ENCODE results near the gene NFATC2IP. TPM values are rescaled to one million over a fixed set of nuclear protein-coding genes. Genes with fewer than 3 reads are reported as not detected.
"Not testable (repeated sequence)": the region's sequence is repeated elsewhere in the genome, so short reads cannot be mapped to it uniquely, and the experiment has no call there.

NFATC2IP gene
- total RNA-seq, 1 donor from 2014 or later: 19.2 TPM

- Histone ChIP-seq H3K27me3 (ENCODE audit: control insufficient read depth, insufficient read depth, low read length) (no peaks in the 10 kb centered on the region), H3K36me3 (ENCODE audit: control insufficient read depth, insufficient read depth, low read length) (peaks cover 23% of the 10 kb centered on the region), H3K4me3 (ENCODE audit: low read depth, low read length) (no peak overlapping the region)
- peak; percentile 90 for TF ChIP-seq CTCF (IDR thresholded peaks at IDR 0.05; ENCODE audit: insufficient read depth, low read length, severe bottlenecking)
- DNase-seq (ENCODE audit: low read depth): peak; percentile 23
- no peak for FAIRE-seq
These were observed 27.2 kb downstream of the NFATC2IP start for GRCh38 chr16:28977703-28978662.

- peaks cover 25% of the 10 kb centered on the region for H3K36me3 ChIP-seq (ENCODE audit: control insufficient read depth, insufficient read depth, low read length)
- FAIRE-seq: not testable (repeated sequence)
These were observed 29.6 kb downstream of the NFATC2IP start for GRCh38 chr16:28980330-28980729.

GRCh38 chr16:28980929-28981328, 30.2 kb downstream of the NFATC2IP start:
- FAIRE-seq (no peak), DNase-seq (ENCODE audit: low read depth) (no peak)
- peaks cover 28% of the 10 kb centered on the region for H3K36me3 ChIP-seq (ENCODE audit: control insufficient read depth, insufficient read depth, low read length)
- H3K4me3 ChIP-seq (ENCODE audit: low read depth, low read length): no peak overlapping the region
- no peak for TF ChIP-seq CTCF (IDR thresholded peaks at IDR 0.05; ENCODE audit: insufficient read depth, low read length, severe bottlenecking)
- no peaks in the 10 kb centered on the region for H3K27me3 ChIP-seq (ENCODE audit: control insufficient read depth, insufficient read depth, low read length)

More at GRCh38 chr16:28980330-28980729, 29.6 kb downstream of the NFATC2IP start:
- H3K27me3 ChIP-seq (ENCODE audit: control insufficient read depth, insufficient read depth, low read length); H3K4me3 ChIP-seq (ENCODE audit: low read depth, low read length); DNase-seq (ENCODE audit: low read depth): not testable (repeated sequence)

- Histone ChIP-seq H3K36me3 (ENCODE audit: control insufficient read depth, insufficient read depth, low read length) (peaks cover 28% of the 10 kb centered on the region), H3K4me3 (ENCODE audit: low read depth, low read length) (no peak overlapping the region), H3K27me3 (ENCODE audit: control insufficient read depth, insufficient read depth, low read length) (no peaks in the 10 kb centered on the region)
- FAIRE-seq: no peak
- TF ChIP-seq CTCF (IDR thresholded peaks at IDR 0.05; ENCODE audit: insufficient read depth, low read length, severe bottlenecking): peak; percentile 50
- no peak for DNase-seq (ENCODE audit: low read depth)
These were observed 30.8 kb downstream of the NFATC2IP start for GRCh38 chr16:28981517-28981916.

- H3K4me3 ChIP-seq (ENCODE audit: low read depth, low read length): no peak overlapping the region
- H3K27me3 ChIP-seq (ENCODE audit: control insufficient read depth, insufficient read depth, low read length): no peaks in the 10 kb centered on the region
- TF ChIP-seq CTCF (IDR thresholded peaks at IDR 0.05; ENCODE audit: insufficient read depth, low read length, severe bottlenecking): no peak
- peaks cover 29% of the 10 kb centered on the region for H3K36me3 ChIP-seq (ENCODE audit: control insufficient read depth, insufficient read depth, low read length)
- FAIRE-seq (no peak), DNase-seq (ENCODE audit: low read depth) (no peak)
These were observed 31.7 kb downstream of the NFATC2IP start for GRCh38 chr16:28982418-28982817.

GRCh38 chr16:28982949-28983348, 32.2 kb downstream of the NFATC2IP start:
- no peak for TF ChIP-seq CTCF (IDR thresholded peaks at IDR 0.05; ENCODE audit: insufficient read depth, low read length, severe bottlenecking)
- Histone ChIP-seq H3K36me3 (ENCODE audit: control insufficient read depth, insufficient read depth, low read length) (peaks cover 30% of the 10 kb centered on the region), H3K4me3 (ENCODE audit: low read depth, low read length) (no peak overlapping the region), H3K27me3 (ENCODE audit: control insufficient read depth, insufficient read depth, low read length) (no peaks in the 10 kb centered on the region)
- DNase-seq (ENCODE audit: low read depth): no peak
- no peak for FAIRE-seq
